Body of pancreas (tissue), 4 donors: ENCODE results near the gene XRCC6.

Experiments used
- POLR2A ChIP-seq, 3 donors: fragments of 450-650 bp; IDR thresholded peaks; one replicate each; pipeline ENCODE4 v1.6.1; 2016; ENCODE audit warnings: antibody characterized with exemption in 3 of 3, mild to moderate bottlenecking in 2 of 3
- TF ChIP-seq, protein P1 (sequence below), 7 experiments: fragments of 450-650 bp in 4 of 7; fragments of 200-600 bp in 3 of 7; sonication (generic) in 3 of 7; IDR thresholded peaks; one replicate each; pipeline ENCODE4 v1.5.1; 2016 to 2019; ENCODE audit warnings: antibody characterized with exemption in 7 of 7

DNA sequence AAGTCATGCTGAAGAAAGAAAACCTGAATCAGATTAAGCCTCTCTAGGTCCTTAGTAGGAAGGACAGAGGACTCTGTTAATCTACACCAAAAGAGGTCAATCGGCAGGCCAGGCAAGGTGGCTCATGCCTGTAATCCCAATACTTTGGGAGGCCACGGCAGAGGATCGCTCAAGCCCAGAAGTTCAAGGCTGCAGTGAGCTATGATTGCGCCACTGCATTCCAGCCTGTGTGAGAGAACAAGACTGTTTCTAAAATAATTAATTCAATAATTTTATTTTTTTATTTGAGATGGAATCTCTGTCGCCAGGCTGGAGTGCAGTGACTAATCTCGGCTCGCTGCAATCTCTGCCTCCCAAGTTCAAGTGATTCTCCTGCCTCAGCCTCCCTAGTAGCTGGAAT, 4.5 kb downstream of the XRCC6 start:
- TF ChIP-seq, protein P1, sequence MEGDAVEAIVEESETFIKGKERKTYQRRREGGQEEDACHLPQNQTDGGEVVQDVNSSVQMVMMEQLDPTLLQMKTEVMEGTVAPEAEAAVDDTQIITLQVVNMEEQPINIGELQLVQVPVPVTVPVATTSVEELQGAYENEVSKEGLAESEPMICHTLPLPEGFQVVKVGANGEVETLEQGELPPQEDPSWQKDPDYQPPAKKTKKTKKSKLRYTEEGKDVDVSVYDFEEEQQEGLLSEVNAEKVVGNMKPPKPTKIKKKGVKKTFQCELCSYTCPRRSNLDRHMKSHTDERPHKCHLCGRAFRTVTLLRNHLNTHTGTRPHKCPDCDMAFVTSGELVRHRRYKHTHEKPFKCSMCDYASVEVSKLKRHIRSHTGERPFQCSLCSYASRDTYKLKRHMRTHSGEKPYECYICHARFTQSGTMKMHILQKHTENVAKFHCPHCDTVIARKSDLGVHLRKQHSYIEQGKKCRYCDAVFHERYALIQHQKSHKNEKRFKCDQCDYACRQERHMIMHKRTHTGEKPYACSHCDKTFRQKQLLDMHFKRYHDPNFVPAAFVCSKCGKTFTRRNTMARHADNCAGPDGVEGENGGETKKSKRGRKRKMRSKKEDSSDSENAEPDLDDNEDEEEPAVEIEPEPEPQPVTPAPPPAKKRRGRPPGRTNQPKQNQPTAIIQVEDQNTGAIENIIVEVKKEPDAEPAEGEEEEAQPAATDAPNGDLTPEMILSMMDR (IDR thresholded peaks at IDR 0.05): no peak
- no peak for TF ChIP-seq POLR2A (IDR thresholded peaks at IDR 0.05)
